Measurements from ENCODE around the gene GMEB1. TPM values are rescaled to one million over a fixed set of nuclear protein-coding genes. Genes with fewer than 3 reads are reported as not detected.

Gene GMEB1
- total RNA-seq, 4 donors from 2014 or later, result 6.6 to 13.6 (median 7.4) TPM

DNA sequence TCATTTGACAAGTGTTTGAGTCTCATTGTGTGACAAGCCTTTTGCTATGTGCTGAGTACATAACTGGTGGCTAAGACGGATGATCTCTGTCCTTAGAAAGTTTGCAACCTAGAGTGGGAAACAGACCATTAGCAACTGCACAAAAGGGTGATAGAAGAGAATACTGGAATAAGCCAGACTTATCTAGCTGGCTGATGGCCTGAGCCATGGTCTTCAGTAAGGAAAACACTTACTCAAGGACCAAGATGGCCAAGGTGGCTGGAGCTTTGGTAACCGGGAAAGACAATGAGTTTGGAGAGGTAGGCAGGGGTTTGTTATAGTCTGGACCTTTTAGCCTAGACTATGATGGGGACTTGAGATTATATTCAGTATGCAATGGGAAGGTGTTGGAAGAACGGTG is 24.1 kb upstream of the GMEB1 start:
- TF ChIP-seq, protein P1, sequence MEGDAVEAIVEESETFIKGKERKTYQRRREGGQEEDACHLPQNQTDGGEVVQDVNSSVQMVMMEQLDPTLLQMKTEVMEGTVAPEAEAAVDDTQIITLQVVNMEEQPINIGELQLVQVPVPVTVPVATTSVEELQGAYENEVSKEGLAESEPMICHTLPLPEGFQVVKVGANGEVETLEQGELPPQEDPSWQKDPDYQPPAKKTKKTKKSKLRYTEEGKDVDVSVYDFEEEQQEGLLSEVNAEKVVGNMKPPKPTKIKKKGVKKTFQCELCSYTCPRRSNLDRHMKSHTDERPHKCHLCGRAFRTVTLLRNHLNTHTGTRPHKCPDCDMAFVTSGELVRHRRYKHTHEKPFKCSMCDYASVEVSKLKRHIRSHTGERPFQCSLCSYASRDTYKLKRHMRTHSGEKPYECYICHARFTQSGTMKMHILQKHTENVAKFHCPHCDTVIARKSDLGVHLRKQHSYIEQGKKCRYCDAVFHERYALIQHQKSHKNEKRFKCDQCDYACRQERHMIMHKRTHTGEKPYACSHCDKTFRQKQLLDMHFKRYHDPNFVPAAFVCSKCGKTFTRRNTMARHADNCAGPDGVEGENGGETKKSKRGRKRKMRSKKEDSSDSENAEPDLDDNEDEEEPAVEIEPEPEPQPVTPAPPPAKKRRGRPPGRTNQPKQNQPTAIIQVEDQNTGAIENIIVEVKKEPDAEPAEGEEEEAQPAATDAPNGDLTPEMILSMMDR (IDR thresholded peaks at IDR 0.05; ENCODE audit: low read depth), result no peak

DNA sequence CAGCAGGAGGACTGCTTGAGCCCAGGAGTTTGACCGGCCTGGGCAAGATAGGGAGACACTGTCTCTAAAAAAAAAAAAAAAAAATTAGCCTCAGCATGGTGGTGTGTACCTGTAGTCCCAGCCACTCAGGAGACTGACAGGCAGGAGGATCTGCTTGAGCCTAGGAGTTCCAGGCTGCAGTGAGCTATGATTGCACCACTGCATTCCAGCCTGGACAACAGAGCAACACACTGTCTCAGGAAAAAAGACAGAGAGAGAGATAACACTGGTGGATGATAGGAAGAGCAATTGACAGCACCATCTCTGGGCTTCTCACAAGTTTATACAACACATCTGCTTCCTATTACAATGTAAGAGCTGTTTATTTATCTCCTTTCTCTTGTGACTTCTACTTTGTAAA is 22.5 kb upstream of the GMEB1 start:
- TF ChIP-seq, protein P1 (IDR thresholded peaks at IDR 0.05; ENCODE audit: low read depth), result no peak

DNA sequence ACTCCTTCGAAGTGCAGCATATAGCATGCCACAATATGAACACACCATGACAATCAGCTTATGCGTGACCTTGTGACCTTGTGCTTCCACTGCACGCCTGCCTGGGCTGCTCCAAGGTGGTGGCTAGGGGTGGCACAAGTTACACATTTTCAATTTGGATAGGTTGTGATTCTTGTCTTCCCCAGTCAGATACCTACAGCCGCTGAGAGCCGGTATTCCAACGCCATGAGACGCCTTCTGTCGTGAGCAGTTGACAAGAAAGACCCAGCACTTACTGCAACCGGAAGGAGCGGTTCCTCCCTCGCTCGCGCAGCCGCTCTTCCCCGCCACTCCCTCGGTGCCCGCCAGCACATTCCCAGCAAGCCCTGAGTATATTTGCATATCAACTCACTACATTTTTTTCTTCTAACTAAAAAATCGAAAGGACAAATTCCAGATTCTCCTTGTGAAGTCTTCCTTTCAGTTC is 20.5 kb upstream of the GMEB1 start:
- TF ChIP-seq, protein P1 (IDR thresholded peaks at IDR 0.05; ENCODE audit: low read depth), result no peak

DNA sequence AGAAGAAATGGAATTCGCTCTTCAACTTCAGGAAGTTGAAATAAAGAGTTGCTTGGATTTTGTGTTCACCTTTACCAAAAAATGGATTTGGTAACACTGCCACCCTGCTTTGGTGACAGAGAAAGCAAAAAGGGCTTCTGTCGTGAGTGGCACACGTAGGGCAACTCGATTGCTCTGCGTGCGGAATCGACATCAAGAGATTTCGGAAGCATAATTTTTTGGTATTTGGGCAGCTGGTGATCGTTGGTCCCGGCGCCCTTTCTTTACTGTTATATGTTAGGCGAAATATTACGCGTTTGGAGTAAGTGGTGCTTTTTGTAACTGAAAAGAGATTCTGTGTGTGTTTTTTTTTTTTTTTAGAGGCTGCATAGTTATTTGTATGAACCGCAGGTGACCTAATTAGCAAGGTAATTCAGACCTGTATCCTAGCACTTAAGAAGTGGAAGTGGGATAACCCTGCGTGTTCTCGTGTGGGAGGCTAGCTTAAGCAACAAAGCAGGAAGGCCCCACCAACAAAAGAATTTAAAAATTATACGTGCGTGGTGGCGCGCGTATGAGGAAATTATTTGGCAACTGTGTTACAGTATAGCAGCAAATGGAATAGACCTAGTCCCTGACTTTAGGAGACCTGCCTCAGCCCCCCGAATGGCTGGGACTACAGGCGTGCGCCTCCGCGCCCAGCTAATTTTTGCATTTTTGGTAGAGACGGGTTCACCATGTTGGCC is 19.9 kb upstream of the GMEB1 start, which contains the start of gene RNU11:
Gene RNU11 (plus strand): TSS at position 127 of the 725 bp plus-strand sequence.
- TF ChIP-seq, protein P1 (IDR thresholded peaks at IDR 0.05; ENCODE audit: low read depth), result no peak

DNA sequence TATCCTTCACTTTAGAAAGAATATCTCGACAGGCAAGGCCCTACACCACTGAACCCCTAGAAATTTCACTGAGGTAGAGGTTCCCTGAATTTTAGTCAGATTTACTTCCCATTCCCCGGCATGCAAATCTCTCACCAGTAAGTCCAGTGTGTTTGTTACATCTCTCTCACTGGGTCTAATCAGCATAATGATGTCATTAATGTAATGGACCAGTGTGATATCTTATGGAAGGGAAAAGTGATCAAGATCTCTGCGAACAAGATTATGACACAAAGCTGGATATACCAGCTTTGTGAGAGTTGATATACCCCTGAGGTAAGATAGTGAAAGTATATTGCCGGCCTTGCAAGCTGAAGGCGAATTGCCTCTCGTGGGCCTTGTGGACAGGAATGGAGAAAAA is 12.2 kb upstream of the GMEB1 start:
- TF ChIP-seq, protein P1 (IDR thresholded peaks at IDR 0.05; ENCODE audit: low read depth), result no peak

DNA sequence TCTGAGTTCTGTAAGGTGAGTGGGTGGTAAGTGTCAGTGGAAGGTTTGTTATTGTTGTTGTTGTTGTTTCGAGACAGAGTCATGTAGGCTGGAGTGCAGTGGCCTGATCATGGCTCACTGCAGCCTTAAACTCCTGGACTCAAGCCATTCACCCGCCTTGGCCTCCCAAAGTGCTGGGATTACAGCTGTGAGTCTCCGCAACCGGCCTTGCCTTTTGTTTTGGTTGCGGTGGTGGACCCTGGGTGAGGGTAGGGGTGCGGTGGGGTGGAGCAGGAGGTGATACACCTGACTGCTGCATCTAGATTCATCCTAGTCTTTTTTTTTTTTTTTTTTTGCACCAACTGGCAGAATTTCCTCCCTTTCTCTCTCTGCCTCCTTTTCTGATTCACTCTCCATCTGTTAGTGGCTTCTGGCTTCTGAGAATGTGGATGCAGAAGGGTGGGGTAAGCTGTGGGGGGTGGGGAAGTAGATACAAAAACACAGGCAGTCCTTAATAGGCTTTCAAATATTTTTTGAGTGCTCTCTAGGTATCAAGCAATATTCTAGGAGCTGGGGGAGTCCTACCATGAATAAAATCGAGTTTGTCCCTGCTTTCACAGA is 4.6 kb upstream of the GMEB1 start:
- TF ChIP-seq, protein P1 (IDR thresholded peaks at IDR 0.05; ENCODE audit: low read depth), result no peak

DNA sequence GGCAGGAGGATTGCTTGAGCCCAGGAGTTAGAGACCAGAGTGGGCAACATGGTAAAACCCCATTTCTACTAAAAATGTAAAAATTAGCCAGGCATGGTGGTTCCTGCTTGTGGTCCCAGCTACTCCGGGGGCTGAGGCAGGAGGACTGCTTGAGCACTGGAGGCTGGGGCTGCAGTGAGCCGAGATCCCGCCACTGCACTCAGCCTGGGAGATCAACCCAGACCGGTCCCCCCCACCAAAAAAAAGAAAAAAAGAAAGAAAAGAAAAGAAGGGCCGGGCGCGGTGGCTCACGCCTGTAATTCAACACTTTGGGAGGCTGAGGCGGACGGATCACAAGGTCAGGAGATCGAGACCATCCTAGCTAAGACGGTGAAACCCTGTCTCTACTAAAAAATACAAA is 1.8 kb upstream of the GMEB1 start:
- TF ChIP-seq, protein P1 (IDR thresholded peaks at IDR 0.05; ENCODE audit: low read depth), result no peak

Data from subcutaneous adipose tissue (tissue), 4 donors.